CD14-positive monocyte (primary cell): ENCODE data around the gene ANKRD60. TPM values are rescaled to one million over a fixed set of nuclear protein-coding genes. Genes with fewer than 3 reads are reported as not detected.

Source experiments
- DNase-seq, 3 donors: peaks; one replicate each; pipeline ENCODE4 v3.0.0-alpha.2; 2011 to 2022
- H2AFZ ChIP-seq: 2 replicates; pipeline ENCODE4 v1.6.0; 2012; ENCODE audit warnings: mild to moderate bottlenecking, low read depth, low read length, inconsistent platforms; ENCODE audit not compliant: insufficient read depth, poor library complexity, severe bottlenecking
- H3K27ac ChIP-seq, 2 donors: 1 replicate in 1 of 2; 2 replicates in 1 of 2; pipeline ENCODE4 v1.5.1; 2012 to 2013; ENCODE audit warnings: low read length in 2 of 2, control low read depth in 1 of 2, inconsistent platforms in 1 of 2, low read depth in 1 of 2, mild to moderate bottlenecking in 1 of 2
- H3K27me3 ChIP-seq, 2 donors: one replicate each; pipeline versions ENCODE4 v1.6.0 to v1.6.1; 2011 to 2013; ENCODE audit warnings: low read length in 2 of 2; ENCODE audit not compliant: control insufficient read depth in 2 of 2, insufficient read depth in 2 of 2
- H3K36me3 ChIP-seq, 2 donors: replicated peaks in 1 of 2; 1 replicate in 1 of 2; 2 replicates in 1 of 2; pipeline versions ENCODE4 v1.5.1 to v1.6.1; 2012 to 2013; ENCODE audit warnings: low read length in 2 of 2, control low read depth in 1 of 2, inconsistent platforms in 1 of 2, mild to moderate bottlenecking in 1 of 2; ENCODE audit not compliant: insufficient read depth in 2 of 2, control insufficient read depth in 1 of 2
- H3K4me1 ChIP-seq, 2 donors: 1 replicate in 1 of 2; 2 replicates in 1 of 2; pipeline versions ENCODE4 v1.5.1 to v1.6.1; 2012 to 2013; ENCODE audit warnings: low read length in 2 of 2, control low read depth in 1 of 2, inconsistent platforms in 1 of 2, mild to moderate bottlenecking in 1 of 2, moderate library complexity in 1 of 2; ENCODE audit not compliant: insufficient read depth in 2 of 2, control insufficient read depth in 1 of 2
- H3K4me2 ChIP-seq: replicated peaks from 2 replicates; pipeline ENCODE3; 2012; ENCODE audit warnings: low read length, moderate library complexity, mild to moderate bottlenecking; ENCODE audit not compliant: poor library complexity, severe bottlenecking; ENCODE audit errors: extremely low read depth
- H3K4me3 ChIP-seq, 3 experiments: fragments of 200-600 bp in 1 of 3; sonication (generic) in 1 of 3; replicated peaks in 1 of 3; 1 replicate in 2 of 3; 2 replicates in 1 of 3; pipeline ENCODE4 v1.5.1; 2011 to 2013; ENCODE audit warnings: low read length in 3 of 3, mild to moderate bottlenecking in 3 of 3, control low read depth in 2 of 3, low read depth in 2 of 3, inconsistent platforms in 1 of 3, moderate library complexity in 1 of 3
- H3K79me2 ChIP-seq: 2 replicates; pipeline ENCODE4 v1.6.0; 2012; ENCODE audit warnings: mild to moderate bottlenecking, control low read depth, inconsistent platforms, low read length, moderate library complexity; ENCODE audit not compliant: insufficient read depth
- H3K9ac ChIP-seq: 2 replicates; pipeline ENCODE4 v1.6.0; 2017; ENCODE audit warnings: low read length, mild to moderate bottlenecking; ENCODE audit not compliant: insufficient read depth, poor library complexity, severe bottlenecking
- H3K9me3 ChIP-seq, 2 donors: replicated peaks in 1 of 2; 1 replicate in 1 of 2; 2 replicates in 1 of 2; pipeline versions ENCODE4 v1.5.1 to v1.6.1; 2012 to 2013; ENCODE audit warnings: low read length in 2 of 2, control low read depth in 1 of 2; ENCODE audit not compliant: control insufficient read depth in 1 of 2, insufficient read depth in 1 of 2
- H4K20me1 ChIP-seq: 2 replicates; pipeline ENCODE4 v1.6.0; 2012; ENCODE audit warnings: mild to moderate bottlenecking, low read length, control low read depth, moderate library complexity; ENCODE audit not compliant: insufficient read depth
- H3K27ac Mint-ChIP-seq, 7 donors: one replicate each; pipeline ENCODE4 v1.8.0; 2020; ENCODE audit warnings: mild to moderate bottlenecking in 7 of 7, mixed read lengths in 7 of 7, moderate library complexity in 6 of 7, inconsistent platforms in 2 of 7
- H3K27me3 Mint-ChIP-seq, 3 donors: one replicate each; pipeline ENCODE4 v1.8.0; 2021 to 2022; ENCODE audit warnings: low read depth in 3 of 3, mild to moderate bottlenecking in 3 of 3, mixed read lengths in 3 of 3, moderate library complexity in 3 of 3, inconsistent platforms in 1 of 3
- H3K36me3 Mint-ChIP-seq, 2 donors: one replicate each; pipeline ENCODE4 v1.8.0; 2020; ENCODE audit warnings: mixed read lengths in 2 of 2, inconsistent platforms in 1 of 2, mild to moderate bottlenecking in 1 of 2
- H3K4me1 Mint-ChIP-seq: one replicate; pipeline ENCODE4 v1.8.0; 2020; ENCODE audit warnings: mild to moderate bottlenecking, mixed read lengths
- H3K4me3 Mint-ChIP-seq, 2 donors: one replicate each; pipeline ENCODE4 v1.8.0; 2020; ENCODE audit warnings: mild to moderate bottlenecking in 2 of 2, mixed read lengths in 2 of 2, moderate library complexity in 1 of 2
- H3K9me3 Mint-ChIP-seq, 7 donors: one replicate each; pipeline ENCODE4 v1.8.0; 2020 to 2022; ENCODE audit warnings: mixed read lengths in 7 of 7, mild to moderate bottlenecking in 6 of 7, moderate library complexity in 6 of 7, inconsistent platforms in 2 of 7
- CTCF ChIP-seq: fragments of 200-600 bp; IDR thresholded peaks from one replicate; pipeline ENCODE4 v1.8.0; 2022; ENCODE audit warnings: antibody characterized with exemption, mild to moderate bottlenecking
- WGBS: methylation state at CpG from one replicate; pipeline ENCODE4 v1.1.5; 2013; ENCODE audit warnings: missing lambda C conversion rate; ENCODE audit not compliant: insufficient coverage; 5-methylcytosine and 5-hydroxymethylcytosine counted together
- intact Hi-C, 2 donors: fragments of 100-400 bp; cut with micrococcal nuclease; formaldehyde crosslinking; loops; one replicate each; pipeline versions ENCODE4 v1.15.0 to v1.15.1; 2023
- polyA plus RNA-seq, 3 donors: library from polyadenylated mRNA; depleted of rRNA in 1 of 3; unstranded in 2 of 3; stranded (reverse) in 1 of 3; fragments of 300-500 nt in 2 of 3; fragments of >200 nt in 1 of 3; fragmentation: Illumina TruSeq in 2 of 3; gene quantifications; 1 replicate in 2 of 3; 2 replicates in 1 of 3; pipeline ENCODE4 v1.2.3, GENCODE V29; 2012 to 2021

ANKRD60 gene
- polyA plus RNA-seq, 3 donors, result not detected

GRCh38 chr20:58236612-58237317, 8.3 kb upstream of the ANKRD60 start:
- H3K4me2 ChIP-seq, result peak overlapping the region; percentile 87
- H3K27ac Mint-ChIP-seq, result peak overlapping the region in 6 of 7 donors; percentile 25 to 66 (median 48)
- peaks cover 10 to 74% of the 10 kb centered on the region in 2 donors for H3K36me3 ChIP-seq
- H3K27ac ChIP-seq, result peak overlapping the region in 1 of 2 donors; percentile 32
- peak overlapping the region; percentile 92 to 93 for H3K4me3 Mint-ChIP-seq
- H3K4me1 Mint-ChIP-seq, result peaks cover 7% of the 10 kb centered on the region
- DNase-seq, result peak; percentile 33 to 52 (median 40)
- TF ChIP-seq CTCF, result peak; percentile 97
- no peaks in the 10 kb centered on the region for H4K20me1 ChIP-seq
- peak overlapping the region; percentile 76 for H2AFZ ChIP-seq
- WGBS, result 0% methylated on average over 34 of the region's 43 CpGs
- H3K9ac ChIP-seq, result peak overlapping the region; percentile 55
- H3K4me1 ChIP-seq, result peaks cover 6 to 7% of the 10 kb centered on the region in 2 donors
- peak overlapping the region; percentile 52 to 85 (median 68) for H3K4me3 ChIP-seq
- intact Hi-C loops, result loop anchor here (5.0 to 10.0 kb wide), 4 partner anchors 208 to 456 kb away; partner anchors contain the start of gene NPEPL1 (in 1 of the 2)
- H3K27me3 ChIP-seq, result peaks cover 0 to 4% of the 10 kb centered on the region in 2 donors
- peaks cover 52 to 58% of the 10 kb centered on the region in 2 donors for H3K36me3 Mint-ChIP-seq
- no peaks in the 10 kb centered on the region for H3K79me2 ChIP-seq
- no peaks in the 10 kb centered on the region for H3K9me3 ChIP-seq
- no peaks in the 10 kb centered on the region for H3K9me3 Mint-ChIP-seq
- H3K27me3 Mint-ChIP-seq, result peaks cover 3 to 10% (median 8%) of the 10 kb centered on the region in 3 donors

- H3K4me1 Mint-ChIP-seq, result peaks cover 7% of the 10 kb centered on the region
- no peak overlapping the region for H3K9ac ChIP-seq
- H4K20me1 ChIP-seq, result no peaks in the 10 kb centered on the region
- peaks cover 12 to 19% of the 10 kb centered on the region in 2 donors for H3K27me3 ChIP-seq
- peak overlapping the region in 1 of 7 donors; percentile 30 for H3K27ac Mint-ChIP-seq
- H3K9me3 Mint-ChIP-seq, result no peaks in the 10 kb centered on the region
- intact Hi-C loops, result loop anchor here (5.0 to 10.0 kb wide), 4 partner anchors 210 to 457 kb away; partner anchors contain the start of gene NPEPL1 (in 1 of the 2)
- no peak overlapping the region for H3K4me3 ChIP-seq
- no peak for TF ChIP-seq CTCF
- H3K27me3 Mint-ChIP-seq, result peaks cover 16 to 23% (median 19%) of the 10 kb centered on the region in 3 donors
- DNase-seq, result no peak
- 96% methylated on average over 4 of the region's 5 CpGs for WGBS
- H3K36me3 Mint-ChIP-seq, result peaks cover 56 to 69% of the 10 kb centered on the region in 2 donors
- no peaks in the 10 kb centered on the region for H3K9me3 ChIP-seq
- peaks cover 6 to 7% of the 10 kb centered on the region in 2 donors for H3K4me1 ChIP-seq
- no peak overlapping the region for H3K4me2 ChIP-seq
- no peak overlapping the region for H3K27ac ChIP-seq
- H2AFZ ChIP-seq, result no peak overlapping the region
- H3K79me2 ChIP-seq, result no peaks in the 10 kb centered on the region
- H3K36me3 ChIP-seq, result peaks cover 7 to 64% of the 10 kb centered on the region in 2 donors
- peak overlapping the region in 1 of 2 donors; percentile 3 for H3K4me3 Mint-ChIP-seq
Measured at GRCh38 chr20:58235010-58235409, 6.6 kb upstream of the ANKRD60 start.
